Measurements from ENCODE around the gene GLI3.

The GLI3 gene

DNA sequence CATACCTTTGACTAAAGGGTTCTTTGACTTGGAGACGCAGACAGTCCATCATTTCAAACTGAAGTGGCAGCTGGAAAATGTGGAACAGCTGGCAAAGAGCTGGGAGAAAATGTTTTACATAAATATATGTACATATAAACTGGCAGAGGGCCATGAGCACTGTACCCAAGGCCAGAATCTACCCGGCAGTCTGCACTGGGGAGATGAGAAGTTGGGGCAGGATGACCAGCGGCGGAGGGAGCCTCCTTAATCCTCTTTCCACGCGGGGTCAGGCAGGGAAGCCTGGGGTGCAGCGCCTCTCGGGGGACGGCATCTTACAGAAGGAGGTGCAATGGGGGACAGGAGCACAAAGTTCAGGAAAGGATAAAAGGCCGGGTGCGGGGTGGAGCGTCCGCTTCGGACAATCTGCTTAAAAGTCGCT, 1.3 kb downstream of the GLI3 start:
- DNase-seq: no peak
- H3K27ac ChIP-seq: no peak overlapping the region
- in situ Hi-C loops (cut with HindIII; ENCODE audit: low pct_ligation_motif_present, low sequenced_read_pairs): loop anchor here (25.0 kb wide), 1 partner anchor 248 kb away; no protein-coding TSS in a partner anchor
- no peaks in the 10 kb centered on the region for H3K27me3 ChIP-seq (replicated peaks)
- peak overlapping the region; percentile 85 for H3K4me3 ChIP-seq (ENCODE audit: low read depth, low read length)
- TF ChIP-seq, protein P1, sequence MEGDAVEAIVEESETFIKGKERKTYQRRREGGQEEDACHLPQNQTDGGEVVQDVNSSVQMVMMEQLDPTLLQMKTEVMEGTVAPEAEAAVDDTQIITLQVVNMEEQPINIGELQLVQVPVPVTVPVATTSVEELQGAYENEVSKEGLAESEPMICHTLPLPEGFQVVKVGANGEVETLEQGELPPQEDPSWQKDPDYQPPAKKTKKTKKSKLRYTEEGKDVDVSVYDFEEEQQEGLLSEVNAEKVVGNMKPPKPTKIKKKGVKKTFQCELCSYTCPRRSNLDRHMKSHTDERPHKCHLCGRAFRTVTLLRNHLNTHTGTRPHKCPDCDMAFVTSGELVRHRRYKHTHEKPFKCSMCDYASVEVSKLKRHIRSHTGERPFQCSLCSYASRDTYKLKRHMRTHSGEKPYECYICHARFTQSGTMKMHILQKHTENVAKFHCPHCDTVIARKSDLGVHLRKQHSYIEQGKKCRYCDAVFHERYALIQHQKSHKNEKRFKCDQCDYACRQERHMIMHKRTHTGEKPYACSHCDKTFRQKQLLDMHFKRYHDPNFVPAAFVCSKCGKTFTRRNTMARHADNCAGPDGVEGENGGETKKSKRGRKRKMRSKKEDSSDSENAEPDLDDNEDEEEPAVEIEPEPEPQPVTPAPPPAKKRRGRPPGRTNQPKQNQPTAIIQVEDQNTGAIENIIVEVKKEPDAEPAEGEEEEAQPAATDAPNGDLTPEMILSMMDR (IDR thresholded peaks at IDR 0.05; ENCODE audit: low read depth, low read length, missing control alignments): no peak
- no peaks in the 10 kb centered on the region for H3K36me3 ChIP-seq (replicated peaks)

DNA sequence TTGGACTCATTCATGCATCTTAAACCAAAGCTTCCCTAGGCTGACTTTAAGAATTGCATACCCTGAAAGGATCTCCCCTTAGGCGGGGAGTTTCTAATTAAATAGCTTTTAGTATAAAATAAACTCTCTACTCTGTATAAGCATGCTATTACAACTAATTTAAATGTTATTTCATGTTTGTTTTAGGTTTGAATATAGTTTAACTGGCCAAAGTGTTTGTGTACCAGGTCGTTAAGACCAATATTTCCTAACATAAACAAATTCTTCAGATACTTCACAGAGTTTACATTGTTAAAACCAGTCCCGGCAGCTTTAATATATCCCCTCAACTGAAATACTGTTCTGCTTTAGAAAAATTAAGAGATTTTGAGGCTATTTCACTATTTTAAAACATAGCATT, 2.3 kb downstream of the GLI3 start:
- Histone ChIP-seq H3K4me3 (ENCODE audit: low read depth, low read length) (no peak overlapping the region), H3K27me3 (replicated peaks) (no peaks in the 10 kb centered on the region), H3K36me3 (replicated peaks) (no peaks in the 10 kb centered on the region), H3K27ac (no peak overlapping the region)
- TF ChIP-seq, protein P1 (IDR thresholded peaks at IDR 0.05; ENCODE audit: low read depth, low read length, missing control alignments): no peak
- in situ Hi-C loops (cut with HindIII; ENCODE audit: low pct_ligation_motif_present, low sequenced_read_pairs): loop anchor here (25.0 kb wide), 1 partner anchor 247 kb away; no protein-coding TSS in a partner anchor
- DNase-seq: no peak

DNA sequence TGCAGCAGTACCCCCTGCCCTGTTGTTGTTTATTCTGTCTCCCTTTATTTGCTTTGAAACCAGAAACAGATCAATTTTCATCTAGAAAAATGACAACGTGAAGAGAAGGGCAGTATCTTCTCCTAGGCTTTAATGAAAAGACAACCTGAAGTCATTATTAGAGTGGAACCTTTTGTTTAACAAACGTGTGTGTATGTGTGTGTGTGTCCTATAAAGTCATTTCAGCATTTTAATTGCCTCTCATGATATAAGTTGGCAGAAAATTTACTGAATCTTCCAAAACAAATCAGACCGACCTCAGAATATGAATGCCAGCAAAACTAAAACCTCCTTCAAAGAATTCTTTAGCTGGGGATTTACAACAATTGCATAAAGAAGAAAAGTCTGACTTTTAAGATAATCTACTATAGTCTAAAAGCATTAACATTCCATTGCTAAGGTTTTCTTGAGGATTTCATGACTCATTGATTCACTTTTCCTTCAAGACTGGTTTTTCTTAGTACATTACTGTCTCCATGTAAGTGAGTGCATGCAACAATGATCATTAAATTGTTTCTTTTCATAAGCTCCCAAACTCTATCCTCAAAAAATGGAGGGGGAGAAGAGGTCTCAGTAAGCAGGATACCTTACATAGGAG, 3.2 kb downstream of the GLI3 start:
- Histone ChIP-seq H3K4me3 (ENCODE audit: low read depth, low read length) (no peak overlapping the region), H3K36me3 (replicated peaks) (no peaks in the 10 kb centered on the region), H3K27me3 (replicated peaks) (no peaks in the 10 kb centered on the region), H3K27ac (no peak overlapping the region)
- TF ChIP-seq, protein P1 (IDR thresholded peaks at IDR 0.05; ENCODE audit: low read depth, low read length, missing control alignments): no peak
- in situ Hi-C loops (cut with HindIII; ENCODE audit: low pct_ligation_motif_present, low sequenced_read_pairs): loop anchor here (25.0 kb wide), 1 partner anchor 247 kb away; no protein-coding TSS in a partner anchor
- DNase-seq: no peak

DNA sequence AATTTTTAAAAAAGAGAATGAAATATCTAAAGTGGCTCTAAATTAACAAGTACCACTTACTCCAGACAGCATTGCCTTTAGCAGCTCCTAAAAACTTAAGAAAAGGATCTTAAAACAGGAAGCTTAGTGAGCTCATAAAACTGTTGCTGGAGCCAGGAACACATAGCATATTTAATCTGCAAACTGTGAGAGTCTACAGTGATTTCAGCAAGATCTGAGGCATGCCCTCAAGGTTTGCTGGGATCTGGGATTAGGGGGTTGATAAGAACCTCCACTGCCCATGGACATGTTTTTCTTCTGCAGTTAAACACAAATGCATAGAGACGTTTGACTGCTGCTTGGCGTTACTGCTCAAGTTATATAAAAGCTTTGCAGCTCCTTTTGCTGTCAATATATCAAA, 3.8 kb downstream of the GLI3 start:
- Histone ChIP-seq H3K27me3 (replicated peaks) (no peaks in the 10 kb centered on the region), H3K4me3 (ENCODE audit: low read depth, low read length) (no peak overlapping the region), H3K36me3 (replicated peaks) (no peaks in the 10 kb centered on the region), H3K27ac (no peak overlapping the region)
- in situ Hi-C loops (cut with HindIII; ENCODE audit: low pct_ligation_motif_present, low sequenced_read_pairs): loop anchor here (25.0 kb wide), 1 partner anchor 246 kb away; no protein-coding TSS in a partner anchor
- DNase-seq: no peak
- TF ChIP-seq, protein P1 (IDR thresholded peaks at IDR 0.05; ENCODE audit: low read depth, low read length, missing control alignments): no peak

DNA sequence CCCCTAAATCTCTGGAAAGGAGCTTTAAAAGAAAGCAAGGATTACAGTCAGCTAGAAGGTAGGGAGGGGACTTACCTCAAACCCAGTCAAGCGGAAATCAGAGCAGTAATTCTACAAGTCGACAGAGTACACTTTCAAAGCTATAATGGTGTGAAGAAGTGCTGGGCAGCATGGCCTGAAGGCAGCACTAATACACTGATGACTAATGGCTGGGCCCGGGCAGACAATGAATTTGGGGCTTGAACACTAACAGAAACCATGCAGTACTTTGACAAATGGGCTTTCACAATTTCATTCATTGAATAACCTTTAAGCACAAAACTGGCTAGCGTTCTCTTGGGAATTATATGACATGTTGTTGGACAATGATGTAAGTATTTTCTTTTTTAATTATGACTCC, 4.7 kb downstream of the GLI3 start:
- no peaks in the 10 kb centered on the region for H3K27me3 ChIP-seq (replicated peaks)

More for the DNA sequence above, 4.7 kb downstream of the GLI3 start:
- TF ChIP-seq, protein P1 (IDR thresholded peaks at IDR 0.05; ENCODE audit: low read depth, low read length, missing control alignments): no peak
- Histone ChIP-seq H3K4me3 (ENCODE audit: low read depth, low read length) (no peak overlapping the region), H3K27ac (no peak overlapping the region), H3K36me3 (replicated peaks) (no peaks in the 10 kb centered on the region)
- no peak for DNase-seq
- in situ Hi-C loops (cut with HindIII; ENCODE audit: low pct_ligation_motif_present, low sequenced_read_pairs): loop anchor here (25.0 kb wide), 1 partner anchor 245 kb away; no protein-coding TSS in a partner anchor

Measured in brain microvascular endothelial cell (primary cell).